ENCODE results near the gene LPP. TPM values are rescaled to one million over a fixed set of nuclear protein-coding genes. Genes with fewer than 3 reads are reported as not detected.

Gene LPP
- total and polyA plus RNA-seq, 2 of the 13 experiments (the other 11 are each of a cell fraction or from before 2014, with no cell fraction given) = 19.2 to 29.9 TPM

- 0 out of 2 replicates have a peak, but pooled peaks have one; percentile 73 for TF ChIP-seq ZNF614 (CRISPR knock-in tag; IDR thresholded peaks at IDR 0.05; ENCODE audit: borderline replicate concordance)
- TF ChIP-seq MIER2 (CRISPR knock-in tag; IDR thresholded peaks at IDR 0.05) = no peak
- TF ChIP-seq, protein P1, sequence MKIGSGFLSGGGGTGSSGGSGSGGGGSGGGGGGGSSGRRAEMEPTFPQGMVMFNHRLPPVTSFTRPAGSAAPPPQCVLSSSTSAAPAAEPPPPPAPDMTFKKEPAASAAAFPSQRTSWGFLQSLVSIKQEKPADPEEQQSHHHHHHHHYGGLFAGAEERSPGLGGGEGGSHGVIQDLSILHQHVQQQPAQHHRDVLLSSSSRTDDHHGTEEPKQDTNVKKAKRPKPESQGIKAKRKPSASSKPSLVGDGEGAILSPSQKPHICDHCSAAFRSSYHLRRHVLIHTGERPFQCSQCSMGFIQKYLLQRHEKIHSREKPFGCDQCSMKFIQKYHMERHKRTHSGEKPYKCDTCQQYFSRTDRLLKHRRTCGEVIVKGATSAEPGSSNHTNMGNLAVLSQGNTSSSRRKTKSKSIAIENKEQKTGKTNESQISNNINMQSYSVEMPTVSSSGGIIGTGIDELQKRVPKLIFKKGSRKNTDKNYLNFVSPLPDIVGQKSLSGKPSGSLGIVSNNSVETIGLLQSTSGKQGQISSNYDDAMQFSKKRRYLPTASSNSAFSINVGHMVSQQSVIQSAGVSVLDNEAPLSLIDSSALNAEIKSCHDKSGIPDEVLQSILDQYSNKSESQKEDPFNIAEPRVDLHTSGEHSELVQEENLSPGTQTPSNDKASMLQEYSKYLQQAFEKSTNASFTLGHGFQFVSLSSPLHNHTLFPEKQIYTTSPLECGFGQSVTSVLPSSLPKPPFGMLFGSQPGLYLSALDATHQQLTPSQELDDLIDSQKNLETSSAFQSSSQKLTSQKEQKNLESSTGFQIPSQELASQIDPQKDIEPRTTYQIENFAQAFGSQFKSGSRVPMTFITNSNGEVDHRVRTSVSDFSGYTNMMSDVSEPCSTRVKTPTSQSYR (CRISPR knock-in tag; IDR thresholded peaks at IDR 0.05; ENCODE audit: borderline replicate concordance) = peak; percentile 19; the same call in 1 of the 2 replicates
- 0 out of 2 replicates have a peak, but pooled peaks have one; percentile 4 for TF ChIP-seq STAG1 (CRISPR knock-in tag; IDR thresholded peaks at IDR 0.05)
- peak; percentile 44; the same call in 1 of the 2 replicates for TF ChIP-seq CEBPG (CRISPR knock-in tag; IDR thresholded peaks at IDR 0.05)
- peak; percentile 28; the same call in 1 of the 2 replicates for TF ChIP-seq YEATS2 (CRISPR knock-in tag; IDR thresholded peaks at IDR 0.05; ENCODE audit: borderline replicate concordance)
- peak; percentile 97 for TF ChIP-seq TEAD3 (CRISPR knock-in tag; optimal IDR thresholded peaks at IDR 0.05; ENCODE audit: borderline replicate concordance)
- no peak for TF ChIP-seq NR2F6 (IDR thresholded peaks at IDR 0.05)
- peak; percentile 48 for TF ChIP-seq NR2F6 (CRISPR knock-in tag; IDR thresholded peaks at IDR 0.05)
- TF ChIP-seq ZNF674 (CRISPR knock-in tag; IDR thresholded peaks at IDR 0.05; ENCODE audit: low read depth) = no peak
- peak; percentile 41; the same call in 1 of the 2 replicates for TF ChIP-seq ZNF710 (CRISPR knock-in tag; IDR thresholded peaks at IDR 0.05; ENCODE audit: borderline replicate concordance)
- no peak for TF ChIP-seq FOXP1 (IDR thresholded peaks at IDR 0.05)
- peak; percentile 53 for TF ChIP-seq FOXP1 (CRISPR knock-in tag; IDR thresholded peaks at IDR 0.05)
- 0 out of 2 replicates have a peak, but pooled peaks have one; percentile 21 for TF ChIP-seq IRF2 (CRISPR knock-in tag; IDR thresholded peaks at IDR 0.05)
- TF ChIP-seq EP300 (IDR thresholded peaks at IDR 0.05; ENCODE audit: low read depth in 2 of 2, low read length in 2 of 2) = peak in 1 of 2 experiments; percentile 73; a peak in 2 of 4 replicates
- TF ChIP-seq EP300 (CRISPR knock-in tag; IDR thresholded peaks at IDR 0.05; ENCODE audit: borderline replicate concordance) = peak; percentile 45; the same call in 1 of the 2 replicates
- TF ChIP-seq RCOR2 (CRISPR knock-in tag; IDR thresholded peaks at IDR 0.05) = peak; percentile 73; the same call in 1 of the 2 replicates
- no peak for TF ChIP-seq ZNF30 (CRISPR knock-in tag; IDR thresholded peaks at IDR 0.05)
- TF ChIP-seq CBX1 (IDR thresholded peaks at IDR 0.05; ENCODE audit: low read depth) = no peak
- TF ChIP-seq SKI (IDR thresholded peaks at IDR 0.05; ENCODE audit: partially characterized antibody) = peak; percentile 92
- TF ChIP-seq CEBPZ (IDR thresholded peaks at IDR 0.05; ENCODE audit: low read length) = no peak
- peak; percentile 54; the same call in 1 of the 2 replicates for TF ChIP-seq HDAC1 (CRISPR knock-in tag; IDR thresholded peaks at IDR 0.05)
- TF ChIP-seq ATF2 (CRISPR knock-in tag; IDR thresholded peaks at IDR 0.05) = 0 out of 2 replicates have a peak, but pooled peaks have one; percentile 17
Observed at GRCh38 chr3:188270423-188270972, 116.5 kb downstream of the LPP start (continued).
